HL-60 (cell line): ENCODE data around the gene GMDS.

Experiments used
- DNase-seq, 2 experiments: peaks; one replicate each; pipeline ENCODE4 v3.0.0-alpha.2; 2010 to 2020; ENCODE audit warnings: low read depth in 1 of 2, low spot score in 1 of 2
- H3K27ac ChIP-seq: fragments of 250-450 bp; sonication (Bioruptor Pico); replicated peaks from 2 replicates; pipeline ENCODE4 v1.5.1; 2020; ENCODE audit warnings: mild to moderate bottlenecking, moderate library complexity
- H3K27me3 ChIP-seq: fragments of 250-450 bp; sonication (Bioruptor Pico); 2 replicates; pipeline ENCODE4 v1.5.1; 2021; ENCODE audit warnings: mild to moderate bottlenecking, moderate library complexity; ENCODE audit not compliant: insufficient read depth, poor library complexity, severe bottlenecking
- H3K4me3 ChIP-seq: replicated peaks from 2 replicates; pipeline ENCODE4 v1.5.1; 2011; ENCODE audit warnings: mild to moderate bottlenecking, control low read depth, low read length; ENCODE audit not compliant: insufficient read depth
- CTCF ChIP-seq: IDR thresholded peaks from one replicate; pipeline ENCODE4 v1.5.1; 2011; ENCODE audit warnings: low read length, control low read depth, inconsistent platforms; ENCODE audit not compliant: insufficient read depth
- GABPA ChIP-seq: IDR thresholded peaks from 2 replicates; pipeline ENCODE4 v1.6.1; 2012; ENCODE audit warnings: low read depth
- POLR2AphosphoS5 ChIP-seq: IDR thresholded peaks from 2 replicates; pipeline ENCODE4 v1.6.1; 2012; ENCODE audit warnings: low read depth
- REST ChIP-seq: IDR thresholded peaks from 2 replicates; pipeline ENCODE4 v1.6.1; 2012; ENCODE audit warnings: low read depth; ENCODE audit not compliant: insufficient replicate concordance
- SPI1 ChIP-seq: IDR thresholded peaks from 2 replicates; pipeline ENCODE4 v1.6.1; 2012; ENCODE audit warnings: low read depth, mild to moderate bottlenecking, borderline replicate concordance

Gene GMDS

GRCh38 chr6:1604158-1605003, 641.0 kb downstream of the GMDS start:
- DNase-seq = peak in 1 of 2 experiments; percentile 38
- no peak overlapping the region for H3K27ac ChIP-seq
- peak overlapping the region; percentile 15 for H3K4me3 ChIP-seq
- TF ChIP-seq SPI1 (no peak), GABPA (no peak), REST (no peak), CTCF (peak; percentile 60)
- H3K27me3 ChIP-seq = peaks cover 92% of the 10 kb centered on the region

GRCh38 chr6:1603708-1604107, 641.7 kb downstream of the GMDS start:
- H3K27ac ChIP-seq = no peak overlapping the region
- no peak overlapping the region for H3K4me3 ChIP-seq
- no peak for DNase-seq
- TF ChIP-seq POLR2AphosphoS5 = no peak
- no peak for TF ChIP-seq GABPA
- TF ChIP-seq CTCF = no peak
- no peak for TF ChIP-seq REST
- TF ChIP-seq SPI1 = no peak
- peaks cover 89% of the 10 kb centered on the region for H3K27me3 ChIP-seq

GRCh38 chr6:1602049-1602713, 643.2 kb downstream of the GMDS start:
- DNase-seq = no peak
- peaks cover 81% of the 10 kb centered on the region for H3K27me3 ChIP-seq

More at GRCh38 chr6:1602049-1602713, 643.2 kb downstream of the GMDS start:
- no peak overlapping the region for H3K27ac ChIP-seq
- no peak overlapping the region for H3K4me3 ChIP-seq
- TF ChIP-seq CTCF = no peak
- TF ChIP-seq POLR2AphosphoS5 = no peak
- TF ChIP-seq REST = no peak
- TF ChIP-seq GABPA = no peak
- TF ChIP-seq SPI1 = no peak
